Urothelium cell line (cell line): ENCODE measurements around the gene FOXO1.

Experiments used
- DNase-seq: peaks from one replicate; pipeline ENCODE4 v3.0.0; 2011; ENCODE audit warnings: low spot score, mixed read lengths
- FAIRE-seq: peaks from 2 replicates; lab custom pipeline; 2011; peaks lifted over from hg19 to GRCh38; lab: Jason Lieb, UNC

The FOXO1 gene

GRCh38 chr13:40582531-40582930 lies 83.9 kb downstream of the FOXO1 start:
- no peak for DNase-seq
- FAIRE-seq, result no peak

- no peak for FAIRE-seq
- DNase-seq, result no peak
These were observed 85.2 kb downstream of the FOXO1 start for GRCh38 chr13:40581277-40581579.

GRCh38 chr13:40580566-40581276 lies 85.7 kb downstream of the FOXO1 start:
- FAIRE-seq, result no peak
- no peak for DNase-seq

GRCh38 chr13:40579535-40579934 lies 86.9 kb downstream of the FOXO1 start:
- FAIRE-seq (no peak), DNase-seq (no peak)

GRCh38 chr13:40578055-40578454 lies 88.4 kb downstream of the FOXO1 start:
- DNase-seq (no peak), FAIRE-seq (no peak)

- DNase-seq, result no peak
- FAIRE-seq, result no peak
These were observed 90.1 kb downstream of the FOXO1 start for GRCh38 chr13:40576369-40576768.

- FAIRE-seq, result no peak
These were observed 93.5 kb downstream of the FOXO1 start for GRCh38 chr13:40572961-40573360.

GRCh38 chr13:40571338-40571963 lies 95.0 kb downstream of the FOXO1 start:
- DNase-seq, result no peak
- FAIRE-seq, result no peak

More at GRCh38 chr13:40572961-40573360, 93.5 kb downstream of the FOXO1 start:
- no peak for DNase-seq

- no peak for FAIRE-seq
These were observed 95.5 kb downstream of the FOXO1 start for GRCh38 chr13:40570930-40571329.

GRCh38 chr13:40569024-40569350 lies 97.5 kb downstream of the FOXO1 start:
- FAIRE-seq, result no peak
- DNase-seq, result no peak

More at GRCh38 chr13:40570930-40571329, 95.5 kb downstream of the FOXO1 start:
- no peak for DNase-seq

- FAIRE-seq (no peak), DNase-seq (no peak)
These were observed 98.0 kb downstream of the FOXO1 start for GRCh38 chr13:40568246-40569023.

- no peak for DNase-seq
- FAIRE-seq, result no peak
These were observed 99.6 kb downstream of the FOXO1 start for GRCh38 chr13:40566811-40567210.

- FAIRE-seq (no peak), DNase-seq (no peak)
These were observed 100.9 kb downstream of the FOXO1 start for GRCh38 chr13:40565282-40566148.

GRCh38 chr13:40564342-40565001 lies 102.0 kb downstream of the FOXO1 start:
- FAIRE-seq (no peak), DNase-seq (no peak)

GRCh38 chr13:40563350-40564125 lies 102.9 kb downstream of the FOXO1 start:
- no peak for FAIRE-seq
- no peak for DNase-seq

- no peak for DNase-seq
- FAIRE-seq, result no peak
These were observed 103.5 kb downstream of the FOXO1 start for GRCh38 chr13:40562975-40563349.

GRCh38 chr13:40559915-40560314 lies 106.5 kb downstream of the FOXO1 start:
- DNase-seq, result no peak
- no peak for FAIRE-seq

GRCh38 chr13:40558656-40559055 lies 107.8 kb downstream of the FOXO1 start:
- DNase-seq (no peak), FAIRE-seq (no peak)

- FAIRE-seq (no peak), DNase-seq (no peak)
These were observed 110.0 kb downstream of the FOXO1 start for GRCh38 chr13:40556453-40556852.

- DNase-seq (no peak), FAIRE-seq (no peak)
These were observed 113.1 kb downstream of the FOXO1 start for GRCh38 chr13:40553356-40553755.
